ENCODE data around the gene MBNL3. TPM values are rescaled to one million over a fixed set of nuclear protein-coding genes. Genes with fewer than 3 reads are reported as not detected.

The MBNL3 gene
- total RNA-seq, 1 experiment from 2014 or later = 4.6 TPM

GRCh38 chrX:132365490-132365889 is 123.3 kb downstream of the MBNL3 start:
- intact Hi-C loops (cut with micrococcal nuclease) = no loop called here
- Histone ChIP-seq H3K9me3 (ENCODE audit: control insufficient read depth in 1 of 2, insufficient read depth in 1 of 2, low read depth in 1 of 2, low read length in 2 of 2) (no peaks in the 10 kb centered on the region), H3K27me3 (ENCODE audit: insufficient read depth, low read length) (no peaks in the 10 kb centered on the region), H3K9me2 (ENCODE audit: insufficient read depth) (no peaks in the 10 kb centered on the region), H3K36me3 (ENCODE audit: control insufficient read depth in 1 of 2, insufficient read depth in 2 of 2, low read length in 2 of 2) (no peaks in the 10 kb centered on the region), H3K4me3 (replicated peaks in 1 of 2; ENCODE audit: low read depth in 1 of 2, low read length in 2 of 2) (no peak overlapping the region), H3K9ac (ENCODE audit: low read length) (no peak overlapping the region), H2AFZ (ENCODE audit: low read depth, low read length, poor library complexity, severe bottlenecking) (no peak overlapping the region), H3K4me1 (ENCODE audit: control insufficient read depth in 1 of 2, insufficient read depth in 2 of 2, low read length in 2 of 2) (no peaks in the 10 kb centered on the region), H3K27ac (ENCODE audit: low read depth, low read length) (no peak overlapping the region), H3K4me2 (ENCODE audit: low read length) (no peak overlapping the region), H3K79me2 (ENCODE audit: insufficient read depth, low read length) (no peaks in the 10 kb centered on the region), H4K20me1 (ENCODE audit: insufficient read depth) (no peaks in the 10 kb centered on the region)
- no peak for TF ChIP-seq POLR2A (IDR thresholded peaks at IDR 0.05; ENCODE audit: borderline replicate concordance, extremely low read depth, insufficient read depth, insufficient read length)
- TF ChIP-seq CEBPB (IDR thresholded peaks at IDR 0.05; ENCODE audit: low read depth) = no peak
- no peak for TF ChIP-seq RAD21 (IDR thresholded peaks at IDR 0.05; ENCODE audit: low read depth)
- TF ChIP-seq SIN3A (IDR thresholded peaks at IDR 0.05; ENCODE audit: low read depth) = no peak
- no peak for TF ChIP-seq MAX (IDR thresholded peaks at IDR 0.05)
- TF ChIP-seq EZH2 (IDR thresholded peaks at IDR 0.05) = no peak
- no peak for TF ChIP-seq SRF (IDR thresholded peaks at IDR 0.05; ENCODE audit: low read depth)
- TF ChIP-seq REST (IDR thresholded peaks at IDR 0.05; ENCODE audit: low read depth) = no peak
- no peak for TF ChIP-seq ZBTB33 (IDR thresholded peaks at IDR 0.05; ENCODE audit: extremely low read depth, insufficient replicate concordance, low read length)
- TF ChIP-seq ZFX (IDR thresholded peaks at IDR 0.05) = no peak
- no peak for TF ChIP-seq ELF1 (IDR thresholded peaks at IDR 0.05; ENCODE audit: borderline replicate concordance, low read depth)
- no peak for TF ChIP-seq FOSL1 (IDR thresholded peaks at IDR 0.05; ENCODE audit: low read depth)
- TF ChIP-seq ATF3 (IDR thresholded peaks at IDR 0.05) = no peak
- TF ChIP-seq EGR1 (IDR thresholded peaks at IDR 0.05; ENCODE audit: low read depth) = no peak
- no peak for TF ChIP-seq SP1 (IDR thresholded peaks at IDR 0.05; ENCODE audit: low read depth)
- TF ChIP-seq TCF7L2 (IDR thresholded peaks at IDR 0.05; ENCODE audit: borderline replicate concordance, extremely low read depth, insufficient read depth, insufficient read length) = no peak
- no peak for TF ChIP-seq CTCF (IDR thresholded peaks at IDR 0.05 in 2 of 3, conservative IDR thresholded peaks at IDR 0.05 in 1 of 3; ENCODE audit: borderline replicate concordance in 1 of 3, insufficient read depth in 1 of 3, low read depth in 2 of 3, low read length in 2 of 3)
- TF ChIP-seq ZNF274 (IDR thresholded peaks at IDR 0.05; ENCODE audit: low read depth, low read length) = no peak
- no peak for TF ChIP-seq EZH2phosphoT487 (IDR thresholded peaks at IDR 0.05; ENCODE audit: borderline replicate concordance)
- TF ChIP-seq YY1 (IDR thresholded peaks at IDR 0.05; ENCODE audit: extremely low read depth, insufficient replicate concordance, low read depth, low read length) = no peak
- RAD21 ChIA-PET (ENCODE audit: low non-redundant PET in 1 of 2, low total read pairs in 2 of 2, uncharacterized antibody in 2 of 2, unreplicated experiment in 2 of 2) = no interaction called here
- ATAC-seq (no peak), DNase-seq (ENCODE audit: low read depth, low spot score) (no peak)
- POLR2A ChIA-PET = no interaction called here
- no TSS peak for BruUV-seq (replicated peaks)
- CTCF ChIA-PET = no interaction called here

Data from HCT116 (cell line).